Measurements from ENCODE around the gene SLC38A10. TPM values are rescaled to one million over a fixed set of nuclear protein-coding genes. Genes with fewer than 3 reads are reported as not detected.
"Not testable (repeated sequence)": the region's sequence is repeated elsewhere in the genome, so short reads cannot be mapped to it uniquely, and the experiment has no call there.

SLC38A10 gene
- total RNA-seq, 1 experiment from 2014 or later, result 109 TPM

DNA sequence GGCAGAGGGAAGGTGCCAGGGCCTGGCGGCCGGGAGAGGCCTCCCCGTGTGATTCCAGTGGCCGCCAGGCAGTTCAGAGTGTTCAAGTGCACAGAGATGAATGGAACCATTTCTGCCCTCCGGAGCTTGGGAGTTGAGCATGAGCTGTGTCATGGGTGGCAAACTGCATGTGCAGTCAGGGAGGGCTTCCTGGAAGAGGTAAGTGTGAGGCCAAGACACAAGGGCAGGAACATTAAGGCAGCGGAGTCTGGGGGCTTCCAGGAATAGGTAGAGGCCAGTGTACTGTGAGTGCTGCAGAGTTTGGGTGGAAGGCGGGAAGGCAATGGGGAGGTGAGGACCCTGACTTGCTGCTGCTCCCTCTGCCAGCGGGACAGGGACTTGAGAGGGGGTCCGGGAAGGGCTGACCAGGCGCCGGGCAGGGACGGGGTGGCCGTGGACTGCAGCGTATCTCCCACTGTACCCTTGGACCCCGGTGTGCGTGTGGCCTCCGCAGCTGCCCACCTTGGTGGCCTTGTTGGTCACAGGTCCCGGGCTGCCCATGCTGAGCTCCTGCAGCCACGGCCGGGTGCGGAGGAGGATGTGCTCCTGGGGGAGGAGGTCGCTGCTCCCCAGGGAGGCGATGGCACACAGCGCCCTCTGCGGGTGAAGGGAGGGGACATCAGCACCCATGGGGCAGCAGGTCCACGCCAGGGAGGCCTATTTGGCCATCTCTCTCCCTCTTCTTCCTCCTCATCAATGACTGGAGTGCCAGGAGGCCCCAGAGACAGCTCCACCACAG lies 64.9 kb downstream of the SLC38A10 start:
- peak; percentile 48 for DNase-seq (ENCODE audit: low spot score)

DNA sequence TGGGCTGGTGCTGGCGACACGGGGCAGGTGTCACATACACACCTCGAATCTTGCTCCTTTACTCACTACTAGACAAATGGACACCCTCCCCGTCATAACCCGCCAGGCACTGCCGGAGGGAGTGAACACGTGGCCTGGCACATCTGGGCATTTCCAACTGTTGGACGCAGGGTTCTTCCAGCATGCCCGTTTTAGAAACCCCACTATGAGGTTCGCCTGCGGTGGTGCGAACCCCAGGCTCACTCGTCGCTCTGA lies 65.5 kb downstream of the SLC38A10 start:
- no peak for DNase-seq (ENCODE audit: low spot score)

DNA sequence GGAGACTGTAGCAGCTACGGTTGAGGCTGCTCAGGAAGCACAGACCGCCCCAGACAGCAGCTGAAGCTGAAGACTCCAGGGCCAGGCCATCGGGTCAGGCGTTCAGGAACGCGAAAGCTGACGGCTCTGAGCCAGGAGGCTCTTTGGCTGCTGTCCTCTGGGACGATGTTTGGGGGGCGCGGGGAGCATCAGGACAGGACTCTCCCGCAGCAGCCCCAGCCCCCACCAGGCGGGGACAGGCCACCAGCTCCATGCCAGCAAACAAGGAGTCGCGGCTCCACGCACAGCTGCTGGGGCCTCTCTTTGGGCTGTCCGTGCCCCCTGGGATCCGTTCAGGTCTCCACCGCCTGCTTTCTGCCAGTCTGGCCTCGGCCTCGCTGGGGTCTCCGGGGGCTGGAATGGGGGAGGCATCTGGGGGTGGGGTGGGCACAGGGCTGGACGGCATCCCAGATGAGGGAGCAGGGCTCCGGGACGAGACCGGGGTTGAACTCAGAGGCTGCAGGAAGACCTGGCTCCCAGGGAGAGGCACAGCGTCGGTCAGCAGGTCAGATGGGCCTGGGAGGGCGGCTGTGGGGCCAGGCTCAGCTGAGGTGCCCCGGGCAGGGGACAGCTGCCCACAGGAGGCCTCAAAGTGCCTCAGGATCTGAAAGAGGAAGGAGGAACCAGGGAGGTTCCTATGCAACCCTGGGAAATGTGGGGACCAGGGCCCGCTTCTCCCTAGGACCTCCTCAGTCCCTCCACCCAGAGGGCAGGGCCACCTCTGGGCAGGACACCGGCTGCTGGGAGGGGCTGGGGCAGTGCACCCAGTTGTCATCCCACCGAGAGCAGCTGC lies 66.1 kb downstream of the SLC38A10 start:
- DNase-seq (ENCODE audit: low spot score), result no peak

DNA sequence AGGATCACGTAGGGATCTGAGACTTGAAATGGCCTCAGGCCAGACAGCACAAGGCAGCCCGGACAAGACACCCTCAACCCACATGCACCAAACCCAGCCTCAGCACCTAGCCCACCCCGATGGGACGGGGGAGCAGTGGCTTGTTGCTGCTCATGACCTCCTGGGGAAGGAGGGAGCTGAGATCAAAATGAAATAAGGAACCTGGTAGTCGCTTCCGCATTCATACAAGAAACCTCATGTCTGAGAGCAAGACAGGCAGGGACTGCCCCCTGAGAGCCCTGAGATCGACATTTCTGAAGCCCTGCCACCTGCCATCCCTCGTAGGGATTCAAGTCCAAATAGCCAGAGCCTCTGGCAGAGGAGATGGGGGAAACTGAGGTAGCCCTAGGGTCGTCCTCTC lies 66.7 kb downstream of the SLC38A10 start:
- DNase-seq (ENCODE audit: low spot score), result no peak

DNA sequence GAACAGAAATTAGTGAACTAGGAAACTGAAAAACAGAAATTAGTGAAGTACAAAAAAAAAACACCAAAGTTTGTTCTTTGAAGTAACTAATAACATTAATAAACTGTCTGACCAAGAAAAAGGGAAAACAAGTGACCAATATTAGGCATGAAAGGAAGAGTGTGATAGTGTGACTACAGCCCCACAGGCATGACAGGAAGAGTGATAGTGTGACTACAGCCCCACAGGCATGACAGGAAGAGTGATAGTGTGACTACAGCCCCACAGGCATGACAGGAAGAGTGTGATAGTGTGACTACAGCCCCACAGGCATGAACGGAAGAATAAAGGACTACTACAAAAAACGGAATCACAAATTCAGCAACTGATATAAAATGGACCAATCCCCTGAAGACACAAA lies 67.5 kb downstream of the SLC38A10 start:
- DNase-seq (ENCODE audit: low spot score), result not testable (repeated sequence)

DNA sequence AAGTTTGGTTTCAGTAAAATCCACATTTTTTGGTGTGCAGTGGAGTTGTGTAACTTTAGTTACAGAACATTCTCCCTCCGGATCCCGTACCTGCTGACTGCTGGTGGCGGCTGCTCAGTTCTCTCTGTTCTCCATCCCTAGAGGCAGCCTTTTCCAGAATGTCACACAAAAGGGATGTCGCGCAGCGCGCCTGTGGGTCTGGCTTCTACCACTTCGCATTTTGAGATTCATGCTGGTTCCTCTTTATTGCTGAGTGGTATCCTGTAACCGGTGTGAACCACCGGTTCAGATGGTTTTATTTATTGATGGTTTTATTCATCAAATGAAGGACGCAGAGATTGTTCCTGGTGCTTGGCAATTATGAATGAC lies 71.4 kb downstream of the SLC38A10 start:
- DNase-seq (ENCODE audit: low spot score), result peak; percentile 42

DNA sequence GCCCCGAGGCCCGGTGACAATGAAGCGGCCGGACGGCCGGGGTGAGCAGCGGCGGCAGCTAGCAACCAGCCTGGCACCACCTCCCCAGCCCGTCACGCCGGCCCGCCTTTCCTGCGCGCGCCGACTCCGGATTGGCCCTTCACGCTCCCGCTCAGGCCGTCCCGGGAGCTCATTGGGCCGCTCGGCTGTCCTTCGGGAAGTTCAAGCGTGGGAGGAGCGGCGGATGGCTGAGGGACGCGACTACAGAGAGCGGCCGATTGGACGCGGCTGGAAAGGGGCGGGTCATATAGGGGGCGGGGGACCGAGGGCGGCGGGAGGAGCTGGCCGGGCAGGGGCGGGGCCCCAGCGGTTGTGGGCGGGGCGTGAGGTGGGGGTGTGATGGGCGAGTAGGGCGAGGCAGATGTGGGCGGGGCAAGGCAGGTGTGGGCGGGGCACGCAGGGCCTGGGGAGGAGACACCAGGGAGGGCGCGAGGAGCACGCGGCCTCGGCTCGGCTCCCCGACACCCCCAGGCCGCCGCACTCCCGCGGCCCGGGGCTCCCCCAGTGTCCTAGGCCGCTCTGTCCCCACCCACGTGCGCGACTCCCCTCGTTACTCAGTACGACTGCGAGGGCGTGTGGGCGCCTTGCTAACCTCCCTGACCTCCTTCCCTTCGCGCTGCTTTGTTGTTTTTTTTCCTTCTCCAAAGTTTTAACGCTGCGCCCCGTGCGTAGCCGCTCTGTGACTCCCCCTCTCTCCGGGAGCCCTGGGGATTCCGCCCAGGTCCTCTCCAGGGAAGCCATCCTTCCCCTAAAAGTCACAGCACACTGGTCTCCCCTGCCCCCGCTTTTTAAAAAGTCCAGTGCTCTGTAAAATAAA lies 72.0 kb downstream of the SLC38A10 start, which contains the start of gene CEP131:
Gene CEP131 (minus strand): TSS at position 60 of the 856 bp plus-strand sequence. CDS start 2,909 bp downstream, outside the sequence.
- DNase-seq (ENCODE audit: low spot score), result peak; percentile 98

DNA sequence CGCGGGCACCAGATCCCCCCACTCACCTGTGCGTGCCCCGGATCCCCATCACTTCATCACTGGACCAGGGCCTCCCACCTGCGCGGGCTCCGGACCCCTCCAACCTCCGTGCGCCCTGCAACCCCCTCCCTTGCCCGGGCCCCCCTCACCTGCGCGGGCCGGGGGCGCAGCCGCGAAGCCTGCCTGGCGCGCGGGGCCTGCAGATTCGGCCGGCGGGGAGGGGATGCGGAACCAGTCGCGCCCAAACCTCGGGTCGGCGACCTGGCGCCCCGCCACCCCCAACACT lies 72.5 kb downstream of the SLC38A10 start:
- no peak for DNase-seq (ENCODE audit: low spot score)

DNA sequence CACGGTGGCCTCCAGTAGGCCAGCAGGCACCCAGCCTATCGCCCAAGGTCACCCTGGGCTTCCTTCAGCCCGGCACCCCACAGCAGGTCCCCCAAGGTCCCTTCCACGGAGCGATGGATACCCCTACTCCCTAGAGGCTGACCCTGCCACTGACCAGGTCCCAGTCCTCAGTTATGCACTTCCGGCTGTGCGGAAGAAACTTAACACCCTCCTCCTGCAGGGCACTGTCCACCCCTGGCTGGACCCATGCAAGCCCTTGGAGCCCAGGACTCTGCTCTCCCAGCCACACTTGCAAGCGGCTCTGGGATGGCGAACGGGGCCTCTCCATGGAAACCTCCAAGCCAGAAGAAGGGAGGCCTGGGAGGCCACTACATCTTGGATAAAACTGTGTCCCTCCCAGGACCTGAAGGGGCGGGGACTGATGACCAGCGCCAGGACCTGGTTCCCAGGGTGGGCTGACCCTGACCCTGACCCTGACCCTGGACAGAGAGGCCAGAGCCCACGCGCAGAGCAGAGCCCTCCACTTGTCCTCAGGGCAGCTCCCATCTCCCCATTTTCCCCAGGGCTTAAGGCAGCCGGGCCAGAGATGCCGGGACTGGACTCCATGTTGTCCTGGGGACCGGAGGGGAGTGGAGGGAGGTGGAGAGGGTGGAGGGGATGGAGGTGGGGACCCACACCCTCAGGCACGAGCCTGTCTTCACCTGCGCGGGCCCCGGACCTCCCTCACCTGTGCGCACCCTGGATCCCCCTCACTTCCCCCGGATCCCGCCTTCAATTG lies 73.1 kb downstream of the SLC38A10 start:
- no peak for DNase-seq (ENCODE audit: low spot score)

DNA sequence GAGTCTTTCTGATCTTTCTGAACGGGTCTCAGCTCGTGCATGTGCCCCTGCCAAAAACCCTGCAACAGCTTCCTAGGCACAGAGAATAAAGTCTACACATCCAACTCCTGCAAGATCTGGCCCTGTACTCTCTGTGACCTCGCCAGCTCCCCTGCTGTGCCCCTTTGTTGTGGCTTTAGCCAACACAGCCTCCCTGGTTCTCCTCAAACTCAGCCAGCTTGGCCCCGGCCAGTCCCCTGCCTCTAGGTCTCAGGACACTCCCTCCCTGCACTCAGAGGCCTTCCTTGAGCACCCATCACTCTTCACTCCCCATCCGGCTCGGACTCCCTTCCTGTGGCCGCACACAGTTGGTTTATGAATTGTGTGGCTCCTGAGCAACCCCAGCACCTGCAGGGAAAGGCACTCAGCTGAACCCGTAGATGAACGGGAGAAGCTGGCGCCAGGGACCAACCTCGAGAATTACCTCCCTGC lies 73.7 kb downstream of the SLC38A10 start:
- no peak for DNase-seq (ENCODE audit: low spot score)

DNA sequence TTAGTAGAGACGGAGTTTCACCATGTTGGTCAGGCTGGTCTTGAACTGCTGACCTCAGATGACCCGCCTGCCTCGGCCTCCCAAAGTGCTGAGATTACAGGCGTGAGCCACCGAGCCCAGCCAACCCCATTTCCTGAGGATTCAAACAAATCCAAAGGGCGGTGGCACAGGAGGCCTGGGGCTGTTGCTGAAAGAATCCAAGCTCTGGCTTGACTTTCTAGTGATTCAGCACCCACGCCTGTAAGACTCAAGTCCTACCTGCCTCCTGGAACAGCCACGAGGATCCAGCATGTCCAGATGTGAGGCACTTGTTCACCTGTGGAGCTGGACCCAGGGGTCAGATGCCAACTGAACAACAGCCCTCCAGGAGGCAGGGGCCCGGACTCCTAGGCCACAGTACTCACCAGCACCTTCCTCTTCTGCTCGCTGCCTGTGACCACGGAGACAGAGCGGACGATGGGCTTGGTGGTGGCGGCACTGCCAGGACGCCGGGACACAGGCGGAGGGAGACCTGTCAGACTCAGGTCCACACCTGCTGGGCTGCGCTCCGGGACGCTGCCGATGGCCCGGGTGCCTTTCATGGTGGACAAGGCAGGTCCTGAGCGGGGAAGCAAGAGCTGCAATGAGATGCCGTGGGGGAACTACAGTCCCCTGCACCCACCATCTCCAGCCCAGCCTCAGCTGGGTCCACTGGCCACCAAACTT lies 75.5 kb downstream of the SLC38A10 start:
- no peak for DNase-seq (ENCODE audit: low spot score)

DNA sequence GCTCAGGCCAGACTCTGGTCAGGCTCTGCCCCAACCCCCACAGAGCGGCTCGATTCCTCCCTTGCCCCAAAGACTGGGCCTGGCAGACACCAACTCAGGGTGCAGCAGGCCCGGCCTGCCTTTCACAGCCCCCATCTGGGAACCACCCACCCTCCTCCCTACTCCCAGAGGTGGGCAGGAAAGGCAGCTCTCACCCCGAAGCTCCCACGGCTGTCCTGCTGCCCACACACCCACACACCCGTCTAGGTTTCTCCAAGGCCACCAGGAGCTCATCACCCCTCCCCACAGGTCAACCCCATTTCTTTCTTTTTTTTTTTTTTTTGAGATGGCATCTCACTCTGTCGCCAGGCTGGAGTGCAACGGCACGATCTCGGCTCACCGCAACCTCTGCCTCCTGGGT lies 76.1 kb downstream of the SLC38A10 start:
- DNase-seq (ENCODE audit: low spot score), result no peak

DNA sequence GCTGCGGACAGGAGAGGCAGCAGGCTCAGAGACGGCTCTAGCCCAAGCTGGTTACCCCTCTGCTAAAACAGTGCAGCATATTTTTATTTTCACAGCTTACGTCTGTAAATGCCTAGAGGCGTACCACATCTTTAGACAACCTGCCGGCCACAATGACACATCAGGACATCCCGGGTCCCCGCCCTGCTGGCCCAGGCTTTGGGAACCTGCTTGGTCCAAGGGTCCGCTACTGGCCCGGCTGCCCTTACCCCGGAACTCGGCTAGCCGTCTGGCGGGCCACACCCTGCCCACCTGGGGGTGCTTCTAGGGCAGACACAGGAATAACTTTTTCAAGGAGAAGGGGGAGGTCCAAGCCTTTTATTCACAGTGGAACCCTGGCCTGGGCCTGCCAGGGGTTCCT lies 76.6 kb downstream of the SLC38A10 start:
- DNase-seq (ENCODE audit: low spot score), result no peak

DNA sequence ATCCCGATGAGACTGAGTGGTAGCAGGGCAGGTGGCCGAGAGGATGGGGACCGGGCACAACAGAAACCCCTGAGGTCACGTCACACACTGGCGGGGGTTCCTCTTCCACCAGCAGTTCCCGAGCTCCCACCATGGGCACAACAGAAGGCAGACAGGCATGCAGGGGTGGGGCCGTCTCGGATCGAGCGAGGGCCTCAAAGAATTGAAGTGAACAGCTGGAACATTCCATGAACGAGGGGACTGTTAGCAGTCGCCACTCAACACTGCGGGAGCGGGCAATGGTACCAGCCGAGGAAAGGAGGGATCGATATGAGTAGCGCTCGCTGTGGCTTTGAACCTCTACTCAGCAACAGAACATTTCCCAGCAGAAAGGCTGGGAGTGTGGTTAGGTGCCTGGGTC lies 77.6 kb downstream of the SLC38A10 start:
- DNase-seq (ENCODE audit: low spot score), result no peak

DNA sequence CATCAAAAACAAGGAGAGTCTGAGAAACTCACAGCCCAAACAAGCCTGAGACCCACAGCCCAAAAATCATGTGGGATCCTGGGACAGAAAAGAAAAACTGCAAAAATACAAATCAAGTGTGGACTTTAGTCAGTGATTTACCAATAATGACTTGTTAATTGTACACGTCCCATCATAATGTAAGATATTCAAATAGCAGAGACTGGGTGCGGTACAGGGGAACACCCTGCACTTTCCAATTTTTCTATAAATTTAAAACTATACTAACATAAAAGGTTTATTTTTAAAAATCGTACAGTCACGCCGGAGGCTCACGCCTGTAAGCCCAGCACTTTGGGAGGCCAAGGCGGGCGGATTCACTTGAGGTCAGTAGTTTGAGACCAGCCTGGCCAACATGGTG lies 81.1 kb downstream of the SLC38A10 start:
- DNase-seq (ENCODE audit: low spot score), result no peak

DNA sequence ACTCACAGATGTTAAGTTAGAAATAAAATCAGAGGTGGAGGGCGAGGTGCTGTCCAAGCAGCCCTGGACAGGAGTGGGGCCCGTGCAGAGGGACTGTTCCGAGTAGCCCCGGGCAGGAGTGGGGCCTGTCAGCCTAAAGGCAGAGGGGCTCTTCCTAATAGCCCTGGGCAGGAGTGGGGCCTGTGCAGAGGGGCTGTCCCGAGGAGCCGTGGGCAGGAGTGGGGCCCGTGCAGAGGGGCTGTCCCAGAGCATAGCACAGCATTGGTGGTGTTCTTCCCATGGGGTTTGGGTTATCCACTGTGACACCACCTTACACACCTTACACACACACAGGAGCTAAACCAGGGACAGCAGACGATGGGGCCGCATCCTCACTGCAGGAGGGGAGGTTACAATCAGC lies 82.7 kb downstream of the SLC38A10 start:
- DNase-seq (ENCODE audit: low spot score), result no peak

DNA sequence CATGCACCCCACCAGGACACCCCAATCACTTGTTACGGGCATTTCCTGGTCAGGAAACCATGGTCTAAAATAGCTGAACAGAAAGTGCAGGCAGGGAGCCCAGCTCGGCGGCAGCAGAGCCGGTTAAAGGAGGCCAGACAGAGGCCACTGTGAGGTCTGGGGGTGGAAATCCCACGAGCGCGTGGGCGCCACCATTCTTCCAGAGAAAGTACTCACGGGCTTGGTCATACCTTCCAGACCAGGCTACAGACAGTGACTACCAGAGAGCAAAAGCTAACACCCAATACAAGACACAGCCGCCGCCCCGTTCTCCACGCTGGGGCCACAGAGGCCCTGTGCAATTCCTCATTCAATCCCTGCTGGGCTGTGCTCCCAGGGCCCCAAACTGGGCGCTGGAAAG lies 84.2 kb downstream of the SLC38A10 start:
- DNase-seq (ENCODE audit: low spot score), result no peak

DNA sequence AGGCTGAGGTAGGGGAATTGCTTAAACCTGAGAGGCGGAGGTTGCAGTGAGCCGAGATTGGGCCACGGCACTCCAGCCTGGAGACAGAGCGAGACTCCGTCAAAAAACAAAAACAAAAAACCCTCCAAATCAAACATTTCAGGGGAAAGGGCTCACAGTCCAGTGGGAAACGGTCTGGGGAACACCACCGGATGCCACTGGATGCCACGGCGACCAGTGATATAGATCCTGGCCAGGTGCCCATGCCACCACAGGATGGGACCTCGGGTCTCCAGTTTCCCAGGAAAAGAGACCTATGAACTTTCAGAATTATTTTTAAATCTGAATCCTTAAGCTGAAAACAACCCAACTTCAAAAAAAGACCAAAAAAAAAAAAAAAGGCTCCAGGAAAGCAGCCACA lies 84.6 kb downstream of the SLC38A10 start:
- DNase-seq (ENCODE audit: low spot score), result no peak

DNA sequence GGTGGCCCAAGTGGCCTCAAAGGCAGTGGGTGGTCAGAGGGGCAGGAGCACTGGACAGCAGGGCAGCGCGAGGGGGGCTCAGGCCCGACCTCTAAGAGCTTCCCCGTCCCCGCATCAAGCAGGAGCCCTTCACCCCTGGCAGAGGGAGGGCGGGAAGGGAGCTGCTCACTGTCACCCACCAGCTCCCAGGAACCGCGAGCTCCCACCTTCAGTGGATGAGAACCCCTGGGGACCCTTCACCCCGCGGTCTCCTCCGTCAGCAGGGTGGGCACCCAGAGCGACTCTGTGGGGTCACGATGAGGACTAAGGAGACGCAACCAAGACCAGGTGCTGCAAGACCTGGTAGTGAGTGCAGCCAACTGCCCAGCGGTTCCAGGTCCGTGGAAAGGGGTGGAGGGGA lies 86.0 kb downstream of the SLC38A10 start:
- DNase-seq (ENCODE audit: low spot score), result no peak

DNA sequence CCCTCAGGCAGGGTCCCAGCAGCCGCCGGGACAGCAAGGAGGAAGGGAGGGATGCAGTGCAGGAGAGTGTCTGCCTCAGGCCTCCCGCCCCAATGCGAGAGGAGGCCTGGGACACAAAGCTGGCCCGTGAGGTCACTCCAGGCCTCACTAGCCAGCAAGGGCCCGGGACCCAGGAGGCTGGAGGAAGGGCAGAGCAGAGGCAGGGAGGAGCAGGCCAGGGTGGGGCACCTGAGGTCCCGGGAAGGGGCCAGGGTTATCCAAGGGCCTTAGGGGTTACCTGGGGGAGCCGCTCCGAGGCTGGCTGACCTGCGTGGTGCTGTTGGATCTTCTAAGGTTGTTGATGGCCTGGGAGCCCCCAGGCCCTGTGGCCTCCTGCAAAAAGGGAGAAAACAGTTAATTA lies 86.5 kb downstream of the SLC38A10 start:
- no peak for DNase-seq (ENCODE audit: low spot score)

Measured in HT-29 (cell line).